Coronary artery (tissue), 2 donors: Measurements from ENCODE around the gene SLC12A7.

Experiments
- DNase-seq: peaks from one replicate; pipeline ENCODE4 v3.0.0-alpha.2; 2017; ENCODE audit warnings: low spot score
- H3K27ac ChIP-seq, 2 donors: fragments of 200-600 bp; sonication (generic); one replicate each; pipeline ENCODE4 v1.5.1; 2016 to 2019
- H3K4me3 ChIP-seq: fragments of 200-600 bp; sonication (generic); 2 replicates; pipeline ENCODE4 v1.5.1; 2016; ENCODE audit warnings: mild to moderate bottlenecking, moderate library complexity
- TF ChIP-seq, protein P1 (sequence below): fragments of 200-600 bp; sonication (generic); IDR thresholded peaks from one replicate; pipeline ENCODE4 v1.5.1; 2019; ENCODE audit warnings: antibody characterized with exemption

Gene SLC12A7

DNA sequence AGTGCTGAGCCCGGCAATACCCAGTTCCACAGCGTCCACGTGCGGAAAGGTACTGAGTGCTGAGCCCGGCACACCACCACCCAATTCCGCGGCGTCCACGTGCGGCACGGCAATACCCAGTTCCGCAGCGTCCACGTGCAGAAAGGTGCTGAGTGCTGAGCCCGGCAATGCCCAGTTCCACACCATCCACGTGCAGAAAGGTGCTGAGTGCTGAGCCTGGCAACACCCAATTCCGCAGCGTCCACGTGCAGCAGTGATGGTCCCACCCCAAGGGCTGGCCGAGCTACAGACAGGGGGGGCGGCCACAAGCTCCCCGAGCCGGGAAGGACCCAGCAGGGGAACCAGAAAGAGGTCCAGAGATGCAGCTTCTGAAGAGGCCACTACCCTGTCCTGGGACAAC is 20.2 kb downstream of the SLC12A7 start:
- Histone ChIP-seq H3K27ac (peak overlapping the region in 1 of 2 donors; percentile 7), H3K4me3 (no peak overlapping the region)
- DNase-seq: no peak
- TF ChIP-seq, protein P1, sequence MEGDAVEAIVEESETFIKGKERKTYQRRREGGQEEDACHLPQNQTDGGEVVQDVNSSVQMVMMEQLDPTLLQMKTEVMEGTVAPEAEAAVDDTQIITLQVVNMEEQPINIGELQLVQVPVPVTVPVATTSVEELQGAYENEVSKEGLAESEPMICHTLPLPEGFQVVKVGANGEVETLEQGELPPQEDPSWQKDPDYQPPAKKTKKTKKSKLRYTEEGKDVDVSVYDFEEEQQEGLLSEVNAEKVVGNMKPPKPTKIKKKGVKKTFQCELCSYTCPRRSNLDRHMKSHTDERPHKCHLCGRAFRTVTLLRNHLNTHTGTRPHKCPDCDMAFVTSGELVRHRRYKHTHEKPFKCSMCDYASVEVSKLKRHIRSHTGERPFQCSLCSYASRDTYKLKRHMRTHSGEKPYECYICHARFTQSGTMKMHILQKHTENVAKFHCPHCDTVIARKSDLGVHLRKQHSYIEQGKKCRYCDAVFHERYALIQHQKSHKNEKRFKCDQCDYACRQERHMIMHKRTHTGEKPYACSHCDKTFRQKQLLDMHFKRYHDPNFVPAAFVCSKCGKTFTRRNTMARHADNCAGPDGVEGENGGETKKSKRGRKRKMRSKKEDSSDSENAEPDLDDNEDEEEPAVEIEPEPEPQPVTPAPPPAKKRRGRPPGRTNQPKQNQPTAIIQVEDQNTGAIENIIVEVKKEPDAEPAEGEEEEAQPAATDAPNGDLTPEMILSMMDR: no peak

DNA sequence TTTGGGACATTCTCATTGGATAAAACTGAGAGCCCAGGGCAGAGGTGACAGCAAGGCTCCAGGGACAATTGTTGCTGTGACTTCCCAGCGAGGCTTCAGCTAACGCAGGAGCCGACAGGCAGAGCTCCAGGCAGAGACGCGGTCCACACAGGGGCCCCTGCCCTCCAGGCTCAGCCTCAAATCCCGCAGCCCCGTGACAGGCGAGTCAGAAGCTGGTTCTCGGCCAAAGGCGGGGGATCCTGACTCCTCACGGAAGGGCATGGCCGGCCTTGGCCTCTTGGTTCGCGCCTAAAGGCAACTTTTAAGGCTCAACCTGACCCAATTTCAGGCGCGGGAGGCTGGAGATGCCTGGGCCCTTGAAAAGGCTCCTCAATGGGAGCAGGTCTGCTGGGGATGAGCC is 21.3 kb downstream of the SLC12A7 start:
- TF ChIP-seq, protein P1: no peak
- Histone ChIP-seq H3K4me3 (no peak overlapping the region), H3K27ac (no peak overlapping the region)
- DNase-seq: no peak

DNA sequence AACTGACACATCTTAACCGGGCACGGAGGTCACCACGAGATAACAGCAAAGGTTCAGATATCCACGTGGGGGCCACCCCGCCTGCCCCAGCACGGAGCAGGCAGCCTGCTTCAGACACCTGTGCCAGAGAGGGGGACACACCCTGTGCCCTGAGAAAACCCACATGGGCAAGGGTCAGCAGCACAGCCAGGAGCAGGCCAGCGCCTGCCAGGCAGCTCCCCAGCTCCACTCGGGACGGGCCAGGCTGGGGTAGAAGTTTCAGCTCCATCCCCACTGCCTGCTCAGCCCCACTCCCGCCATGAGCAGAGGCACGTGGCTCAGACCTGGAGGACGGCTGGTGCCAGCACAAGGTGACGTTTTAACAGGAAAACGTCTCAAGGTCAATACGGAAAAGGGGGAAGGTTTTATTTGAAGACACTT is 22.2 kb downstream of the SLC12A7 start:
- DNase-seq: no peak
- TF ChIP-seq, protein P1: no peak
- H3K4me3 ChIP-seq: no peak overlapping the region
- H3K27ac ChIP-seq: no peak overlapping the region

DNA sequence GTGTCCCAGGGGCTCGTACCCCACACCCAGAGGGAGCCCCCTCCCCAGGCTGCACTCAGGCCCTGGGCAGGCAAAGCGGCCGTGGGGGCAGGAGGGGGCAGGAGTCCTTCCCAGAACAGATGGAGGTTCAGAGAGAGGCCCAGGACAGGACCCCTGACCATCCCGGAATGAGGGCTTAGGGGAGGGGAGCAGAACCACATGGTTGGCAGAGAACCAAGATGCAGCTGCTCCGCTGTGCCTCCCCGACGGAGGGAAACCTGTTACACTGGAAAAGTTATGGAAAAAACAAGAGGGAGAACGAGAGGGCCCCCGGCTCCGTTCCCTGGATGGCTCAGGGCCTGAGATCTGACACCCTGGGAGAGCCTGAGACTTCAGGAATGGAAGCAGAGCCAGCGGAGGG is 22.7 kb downstream of the SLC12A7 start:
- no peak overlapping the region for H3K27ac ChIP-seq
- TF ChIP-seq, protein P1: no peak
- no peak for DNase-seq
- H3K4me3 ChIP-seq: no peak overlapping the region

DNA sequence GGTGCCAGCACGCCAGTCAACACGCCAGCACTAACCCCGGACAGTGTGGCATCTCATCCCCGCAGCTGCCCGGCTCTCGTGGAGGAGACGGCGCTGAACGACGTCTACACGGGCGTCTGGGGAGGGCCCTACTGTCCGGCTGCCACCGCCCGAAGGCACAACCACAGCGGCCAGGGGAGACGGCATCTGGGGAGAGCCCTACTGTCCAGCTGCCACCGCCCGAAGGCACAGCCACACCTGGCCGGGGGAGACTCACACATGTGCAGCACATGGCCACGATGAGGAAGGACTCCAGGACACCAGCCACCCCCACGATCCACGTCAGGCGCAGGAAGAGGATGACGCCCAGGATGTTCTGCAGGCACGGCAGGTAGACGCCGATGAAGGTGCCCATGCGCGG is 23.1 kb downstream of the SLC12A7 start:
- TF ChIP-seq, protein P1: no peak
- Histone ChIP-seq H3K4me3 (no peak overlapping the region), H3K27ac (no peak overlapping the region)
- DNase-seq: no peak

DNA sequence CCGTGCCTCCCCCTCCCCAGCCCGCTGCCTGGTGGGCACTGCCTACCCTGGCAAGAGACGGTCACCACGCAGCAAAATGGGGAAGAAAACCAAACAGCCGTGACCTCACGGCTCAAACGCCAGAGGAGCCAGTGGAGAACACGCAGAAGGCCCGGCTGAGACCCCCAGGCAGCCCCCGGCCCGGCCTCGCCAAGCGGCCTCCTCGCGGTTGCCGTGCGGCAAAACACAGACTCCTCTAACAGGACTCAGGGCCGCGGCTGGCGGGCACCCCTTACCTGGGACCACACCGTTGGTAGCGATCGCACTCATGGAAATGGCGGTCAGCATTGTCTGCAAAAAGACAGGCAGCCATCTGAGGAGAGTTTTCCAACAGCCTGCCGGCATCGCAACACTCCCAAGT is 23.8 kb downstream of the SLC12A7 start:
- Histone ChIP-seq H3K4me3 (no peak overlapping the region), H3K27ac (no peak overlapping the region)
- no peak for DNase-seq
- TF ChIP-seq, protein P1: no peak

DNA sequence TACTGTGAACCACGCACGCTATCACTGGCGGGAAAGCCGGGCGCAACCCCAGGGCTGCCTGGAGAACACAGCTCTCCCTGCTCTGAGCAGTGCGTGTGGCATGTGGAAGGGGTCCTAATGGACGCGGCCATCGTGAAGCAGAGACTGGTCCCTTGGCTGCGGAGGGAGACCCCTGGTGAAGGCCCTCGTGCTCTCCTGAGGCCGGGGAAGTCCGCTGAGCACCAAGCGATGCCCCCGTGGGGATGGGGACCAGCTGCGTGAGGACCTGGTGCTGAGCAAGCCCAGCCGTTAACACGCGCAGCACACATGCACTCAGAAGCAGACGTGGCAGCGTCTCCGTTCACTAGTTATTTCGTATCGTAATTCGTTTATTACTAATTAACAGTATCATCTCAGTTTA is 24.4 kb downstream of the SLC12A7 start:
- Histone ChIP-seq H3K27ac (no peak overlapping the region), H3K4me3 (no peak overlapping the region)
- DNase-seq: no peak
- TF ChIP-seq, protein P1: no peak
